CMK (cell line): ENCODE measurements around the gene BRCA1.

Experiments used
- DNase-seq: peaks from one replicate; pipeline ENCODE4 v3.0.0-alpha.2; 2010; ENCODE audit warnings: low read depth

The BRCA1 gene

DNA sequence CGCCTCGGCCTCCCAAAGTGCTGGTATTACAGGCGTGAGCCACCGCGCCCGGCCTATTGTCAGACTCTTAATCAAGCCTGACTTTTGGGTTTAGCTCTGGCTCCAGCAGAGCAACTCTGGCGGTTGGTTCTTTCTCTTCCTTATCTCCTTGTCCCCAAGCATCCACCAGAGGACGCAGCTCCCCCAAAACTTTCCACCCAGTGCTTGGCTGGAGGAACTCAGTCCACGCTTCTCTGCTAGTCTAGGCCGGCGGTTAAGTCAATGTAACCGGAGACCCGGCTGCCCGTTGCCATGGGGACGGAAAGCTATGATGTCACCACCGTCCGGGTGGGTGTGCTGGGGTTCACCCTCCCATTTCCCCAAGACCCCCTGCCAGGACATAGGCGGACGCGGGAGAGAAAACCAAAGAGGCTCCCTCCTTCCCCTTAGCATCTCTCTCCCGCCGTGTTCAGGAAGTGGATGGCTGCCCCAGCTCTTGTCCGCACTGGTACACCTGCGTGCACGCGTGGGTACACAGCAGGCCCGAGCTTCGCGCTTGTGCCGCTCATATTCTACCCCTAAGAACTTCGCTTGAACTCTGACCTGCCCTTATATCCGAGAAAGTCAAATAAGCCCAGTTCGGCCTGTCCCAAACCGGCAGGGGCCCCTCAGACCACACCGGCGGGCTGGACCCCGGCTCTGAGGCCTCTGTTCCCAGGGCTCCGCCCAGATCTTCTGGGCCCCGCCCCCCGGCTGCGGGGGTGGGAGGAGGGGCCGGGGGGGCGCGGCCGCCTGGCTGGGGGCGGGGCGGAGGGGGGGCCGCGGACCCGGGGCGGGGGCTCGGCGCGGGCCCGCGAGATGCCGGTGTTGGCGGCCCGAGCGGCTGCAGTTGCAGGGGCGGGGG, 100.5 kb downstream of the BRCA1 start, which contains the start of gene RND2:
RND2 (plus strand) TSS at position 825 of the 883 bp plus-strand sequence. CDS start 117 bp downstream, outside the sequence.
- DNase-seq = peak; percentile 80

DNA sequence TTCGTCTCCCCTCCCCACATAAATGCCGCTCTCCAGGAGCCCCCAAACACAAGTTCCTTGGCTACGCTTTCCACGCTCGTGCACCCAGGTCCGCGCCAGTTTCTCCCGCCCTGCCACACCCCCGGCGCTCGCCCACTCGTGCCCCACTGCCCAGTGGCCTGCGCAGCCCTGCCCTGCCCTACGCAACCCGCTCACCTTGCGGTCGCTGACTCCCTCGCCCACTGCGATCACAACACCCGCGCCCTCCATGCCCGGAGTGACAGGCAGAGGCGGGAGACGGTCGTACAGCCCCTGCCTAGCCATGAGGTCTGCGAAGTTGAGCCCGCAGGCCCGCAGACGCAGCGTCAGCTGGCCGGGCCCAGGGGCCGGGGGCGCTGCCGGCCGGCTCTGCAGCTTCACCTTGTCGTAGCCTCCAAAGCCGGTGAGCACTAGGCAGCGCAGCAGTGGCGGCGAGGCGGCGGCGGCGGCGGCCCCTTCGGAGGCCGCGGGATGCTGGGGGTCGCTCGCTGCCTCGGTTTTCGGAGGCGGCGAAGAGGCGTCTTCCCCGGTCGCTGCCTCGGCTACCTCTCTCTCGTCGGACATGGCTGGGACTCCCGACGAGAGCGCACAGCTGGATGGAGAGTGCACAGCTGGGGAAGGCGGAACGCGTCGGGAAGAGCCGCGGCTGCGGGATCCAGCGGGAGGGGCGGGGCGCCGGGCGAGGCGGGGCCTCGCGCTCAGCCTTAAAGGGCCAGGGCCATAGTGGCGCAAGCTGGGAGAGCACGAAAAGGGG, 103.2 kb downstream of the BRCA1 start, which contains the start of gene VAT1:
VAT1 (minus strand) TSS at position 645 of the 772 bp plus-strand sequence; CDS start at position 582, 63 bp downstream.
- DNase-seq = no peak

DNA sequence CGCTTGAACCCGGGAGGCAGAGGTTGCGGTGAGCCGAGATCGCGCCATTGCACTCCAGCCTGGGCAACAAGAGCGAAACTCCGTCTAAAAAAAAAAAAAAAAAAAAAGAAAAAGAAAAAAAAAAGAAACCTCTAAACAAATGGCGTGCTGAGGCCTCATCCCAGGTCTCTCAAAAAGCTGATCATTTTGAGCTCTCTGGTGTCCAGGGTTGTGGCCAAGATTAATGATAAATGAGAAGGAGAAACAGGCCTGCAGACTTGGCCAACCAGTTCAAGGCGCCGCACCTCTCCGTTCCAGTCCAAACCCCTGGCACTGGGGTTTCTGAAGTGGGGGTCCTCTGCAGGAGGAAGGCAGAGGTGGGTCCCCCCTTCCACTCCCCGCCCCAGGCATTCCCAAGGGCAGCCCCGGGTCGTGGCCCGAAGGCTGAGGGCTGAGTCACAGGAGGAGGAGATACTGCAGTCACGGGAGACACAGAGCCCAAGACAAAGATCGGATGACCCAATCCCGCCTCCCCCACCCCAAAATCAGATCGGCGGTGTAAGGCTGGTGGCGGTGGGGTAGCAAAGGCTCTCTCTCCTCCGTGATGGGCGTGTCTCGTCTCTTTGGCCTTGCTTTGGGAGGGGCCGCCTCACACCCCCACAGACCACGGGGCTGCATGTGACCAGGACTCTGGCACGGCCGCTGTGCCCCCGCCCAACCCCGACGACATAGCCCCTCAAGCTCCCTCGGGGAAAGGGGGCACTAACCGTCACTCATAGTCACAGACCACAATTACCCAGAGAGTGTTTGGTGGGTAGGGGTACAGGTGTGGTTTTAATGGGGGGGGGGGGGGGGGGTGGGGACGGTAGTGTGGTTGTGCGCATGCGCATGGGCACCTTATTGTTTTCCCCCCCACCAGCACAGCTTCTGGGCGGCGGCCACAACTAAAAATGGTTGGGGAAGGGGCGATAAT, 104.1 kb downstream of the BRCA1 start:
- peak; percentile 82 for DNase-seq

DNA sequence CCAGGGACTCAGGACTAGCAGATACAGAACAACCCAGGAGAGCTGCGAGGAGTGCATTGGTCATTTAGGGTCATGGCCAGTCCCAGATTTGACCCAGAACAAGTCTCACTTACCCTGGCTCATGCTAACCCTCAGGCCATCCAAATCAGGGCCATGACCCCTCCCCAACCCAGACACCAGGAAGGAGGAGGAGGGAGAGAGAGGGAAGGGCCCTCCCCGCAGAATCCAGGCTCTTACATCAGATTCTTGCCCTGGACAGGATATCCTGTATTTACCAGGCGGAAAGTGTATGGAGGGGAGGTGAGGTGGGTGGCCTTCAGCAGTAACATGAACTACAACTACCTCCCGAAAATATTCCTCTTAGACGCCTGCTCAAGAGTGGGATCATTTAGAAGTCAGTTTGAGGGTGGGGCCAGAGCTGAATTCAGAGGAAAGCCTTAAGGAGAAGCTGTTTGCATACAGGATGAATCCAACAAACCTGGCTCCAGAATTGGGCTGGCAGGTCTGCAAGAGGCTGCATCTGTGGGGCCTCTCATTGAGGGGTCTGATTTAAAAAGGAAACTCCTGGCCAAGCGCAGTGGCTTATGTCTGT, 105.0 kb downstream of the BRCA1 start:
- no peak for DNase-seq

DNA sequence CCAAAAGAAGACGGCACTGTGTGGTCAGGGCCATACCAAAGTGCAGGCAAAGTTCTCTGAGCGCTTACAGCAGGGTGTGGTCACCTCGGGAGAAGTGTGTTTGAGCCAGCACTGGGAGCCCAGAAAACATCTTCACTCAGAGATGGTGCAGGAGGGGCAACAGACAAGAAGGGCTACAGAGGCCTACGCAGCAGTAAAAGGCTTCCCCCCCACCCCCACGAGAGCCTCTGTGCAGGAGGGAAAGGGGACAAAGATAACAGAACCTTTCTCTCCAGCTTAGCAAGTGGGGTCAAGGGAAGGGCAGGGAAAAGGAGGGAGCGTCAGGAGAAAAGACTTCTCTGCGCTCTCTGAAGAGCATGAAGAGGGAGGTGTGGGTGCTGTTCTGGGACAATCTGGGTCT, 105.7 kb downstream of the BRCA1 start:
- no peak for DNase-seq

DNA sequence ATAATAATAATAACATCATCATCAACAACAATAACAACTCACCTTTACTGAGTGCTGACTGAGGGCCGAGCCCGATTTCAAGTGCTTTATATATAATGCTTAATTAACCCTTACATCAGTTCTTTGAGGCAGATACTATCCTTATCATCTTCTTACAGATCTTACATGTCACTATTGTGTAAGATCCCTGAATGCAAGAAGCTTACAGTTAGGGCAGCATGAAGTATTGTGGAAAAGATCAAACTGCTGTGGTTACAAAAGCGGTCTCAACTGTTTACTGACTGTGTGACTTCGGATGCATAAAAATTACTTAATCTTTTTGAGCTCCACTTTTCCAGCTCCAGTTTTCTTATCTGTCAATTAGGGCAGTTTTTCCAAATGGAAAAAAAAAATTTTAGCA, 106.2 kb downstream of the BRCA1 start:
- no peak for DNase-seq

DNA sequence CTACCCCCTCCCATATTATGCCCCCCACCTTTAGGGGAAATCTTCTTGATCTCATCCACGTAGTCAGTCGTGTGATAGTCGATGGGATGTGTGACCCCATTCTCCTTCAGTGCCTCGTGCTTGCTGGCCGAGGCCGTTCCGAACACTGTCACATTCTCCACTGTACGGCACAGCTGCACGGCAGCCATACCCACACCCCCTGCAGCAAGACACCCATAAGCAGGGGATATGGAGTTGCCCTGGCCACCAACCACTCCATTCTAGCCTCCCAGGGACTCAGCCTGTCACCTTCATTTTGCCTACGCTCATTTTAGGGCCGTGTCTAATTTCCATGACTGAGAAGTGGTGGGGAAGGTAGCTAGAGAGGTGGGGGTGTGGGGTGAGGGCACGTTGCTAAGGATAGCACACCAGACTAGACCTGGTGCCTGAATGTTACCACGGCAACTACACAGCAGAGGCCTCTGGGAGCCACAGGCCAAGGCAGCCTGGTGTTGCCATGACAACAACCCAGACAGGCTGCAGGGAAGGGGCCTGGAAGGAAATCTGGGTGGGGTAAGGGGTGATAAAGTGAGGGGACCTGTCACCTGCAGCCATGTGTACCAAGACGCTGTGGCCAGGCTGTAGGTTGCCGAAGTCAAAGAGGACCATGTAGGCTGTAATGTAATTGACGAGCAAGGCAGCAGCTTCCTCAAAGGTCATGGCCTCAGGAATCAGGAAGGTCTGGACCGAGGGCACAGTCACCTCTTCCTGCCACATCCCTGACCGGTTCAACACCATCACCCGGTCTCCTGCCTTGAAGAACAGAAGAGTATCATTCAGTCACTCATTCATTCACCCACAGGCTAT, 106.9 kb downstream of the BRCA1 start:
- no peak for DNase-seq

DNA sequence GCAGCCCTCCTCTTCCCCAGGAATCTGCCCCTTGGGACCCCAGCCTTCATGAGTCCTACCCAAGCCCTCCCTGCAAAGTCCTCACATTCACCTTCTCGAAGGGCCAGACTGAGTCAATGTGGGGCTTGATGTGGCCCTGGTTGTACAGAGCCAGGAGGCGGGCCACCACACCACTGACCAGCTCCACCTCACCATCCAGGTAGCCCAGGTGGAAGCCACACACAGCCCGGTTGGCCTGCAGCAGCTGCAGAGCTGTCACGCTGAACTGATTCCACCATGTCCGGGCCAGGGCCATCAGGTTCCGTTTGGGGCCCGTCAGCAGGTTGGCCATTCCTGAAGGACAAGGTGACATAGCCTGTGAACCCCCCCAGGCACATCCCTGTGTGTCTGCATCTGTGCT, 108.9 kb downstream of the BRCA1 start:
- DNase-seq = no peak

DNA sequence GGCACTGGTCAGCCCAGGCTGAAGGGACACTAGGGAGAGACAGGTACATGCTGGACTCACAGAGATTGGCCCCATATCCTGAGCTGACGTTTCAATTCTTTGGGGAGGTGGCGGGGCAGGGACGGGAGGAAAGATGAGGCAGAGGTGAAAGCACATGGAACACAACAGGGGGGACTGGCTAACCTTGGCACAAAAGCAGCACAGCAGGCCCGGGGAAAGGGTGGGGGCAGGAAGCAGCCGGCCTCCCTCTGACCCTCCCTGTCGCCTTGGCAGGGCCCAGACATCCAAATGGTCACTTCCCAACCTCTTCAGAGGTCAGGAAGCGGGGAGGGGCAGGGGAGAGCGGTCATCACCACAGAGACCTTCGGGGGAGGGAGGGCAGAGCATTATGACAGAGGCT, 109.6 kb downstream of the BRCA1 start:
- no peak for DNase-seq

DNA sequence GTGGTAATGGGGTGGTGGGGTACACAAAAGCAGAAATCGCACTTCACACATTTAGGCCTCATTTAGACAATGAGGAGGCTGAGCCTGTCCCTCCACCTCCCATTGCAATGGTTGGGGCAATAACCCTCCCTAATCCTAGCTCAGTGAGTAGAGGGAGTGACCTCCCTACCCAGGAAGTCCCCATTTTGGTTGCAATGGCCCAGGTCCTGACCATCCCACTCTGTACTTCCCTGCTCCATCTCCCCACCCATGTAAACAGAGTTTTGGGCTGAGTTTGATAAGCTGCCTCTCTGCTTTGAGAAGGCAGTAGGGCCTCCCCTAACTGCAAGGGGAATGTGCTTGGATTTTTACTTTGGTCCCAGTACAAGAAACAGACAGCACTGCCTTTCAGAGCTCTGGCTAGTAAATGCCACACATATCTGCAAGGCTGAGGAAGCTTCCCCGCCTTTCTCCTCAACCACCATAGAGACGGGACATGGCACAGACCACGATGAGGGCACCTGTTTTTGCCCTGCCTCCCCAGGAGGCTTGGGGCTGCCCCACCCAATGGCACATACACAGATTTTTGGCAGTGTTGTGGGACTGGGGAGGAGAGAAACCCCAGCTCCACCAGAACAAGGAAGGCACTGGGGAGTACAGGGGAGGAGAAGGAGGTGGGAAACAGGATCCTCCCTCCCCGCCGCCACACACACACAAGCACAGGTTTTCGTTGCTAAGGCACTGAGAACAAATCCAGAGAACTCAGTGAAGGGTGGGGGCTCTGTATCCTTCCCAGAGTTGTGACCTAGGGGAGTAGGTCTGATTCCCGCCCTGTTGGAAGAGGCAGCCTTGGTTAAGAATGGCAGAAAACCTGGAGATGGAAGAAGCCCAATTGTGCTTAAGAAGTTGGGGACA, 110.3 kb downstream of the BRCA1 start:
- DNase-seq = no peak

DNA sequence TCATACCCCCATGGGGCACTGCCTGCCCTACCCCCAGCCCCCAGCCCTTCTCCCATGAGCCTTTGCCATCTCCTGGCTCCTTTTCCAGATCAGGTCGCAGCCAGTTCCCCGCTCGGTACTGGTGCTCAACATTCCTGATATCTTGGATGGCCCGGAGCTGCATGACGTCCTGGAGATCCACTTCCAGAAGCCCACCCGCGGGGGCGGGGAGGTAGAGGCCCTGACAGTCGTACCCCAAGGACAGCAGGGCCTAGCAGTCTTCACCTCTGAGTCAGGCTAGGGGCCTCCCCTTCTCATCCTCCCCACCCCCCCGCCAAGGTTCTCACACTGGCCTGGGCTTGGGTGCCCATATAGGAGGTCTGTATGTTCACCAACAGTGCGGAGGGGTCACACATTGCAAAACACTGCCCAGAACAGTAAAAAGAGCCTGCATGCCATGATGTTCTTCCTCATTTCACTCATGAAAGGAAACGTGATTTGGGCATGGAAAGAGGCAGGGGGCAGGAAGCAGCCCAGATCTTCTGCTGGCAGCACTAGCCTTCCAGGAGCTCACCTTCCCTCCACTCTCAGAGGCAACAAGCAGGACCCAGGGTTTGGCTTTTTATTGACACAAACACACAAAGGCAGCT, 111.0 kb downstream of the BRCA1 start:
- DNase-seq = no peak

DNA sequence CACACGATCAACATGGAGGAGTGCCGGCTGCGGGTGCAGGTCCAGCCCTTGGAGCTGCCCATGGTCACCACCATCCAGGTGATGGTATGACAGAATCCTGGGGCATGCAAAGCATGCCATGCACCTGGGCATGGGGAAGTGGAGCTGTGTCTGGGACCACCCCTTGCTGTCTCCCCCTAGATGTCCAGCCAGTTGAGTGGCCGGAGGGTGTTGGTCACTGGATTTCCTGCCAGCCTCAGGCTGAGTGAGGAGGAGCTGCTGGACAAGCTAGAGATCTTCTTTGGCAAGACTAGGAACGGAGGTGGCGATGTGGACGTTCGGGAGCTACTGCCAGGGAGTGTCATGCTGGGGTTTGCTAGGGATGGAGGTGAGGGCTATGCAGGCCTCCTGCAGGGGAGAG, 111.9 kb downstream of the BRCA1 start:
- no peak for DNase-seq

DNA sequence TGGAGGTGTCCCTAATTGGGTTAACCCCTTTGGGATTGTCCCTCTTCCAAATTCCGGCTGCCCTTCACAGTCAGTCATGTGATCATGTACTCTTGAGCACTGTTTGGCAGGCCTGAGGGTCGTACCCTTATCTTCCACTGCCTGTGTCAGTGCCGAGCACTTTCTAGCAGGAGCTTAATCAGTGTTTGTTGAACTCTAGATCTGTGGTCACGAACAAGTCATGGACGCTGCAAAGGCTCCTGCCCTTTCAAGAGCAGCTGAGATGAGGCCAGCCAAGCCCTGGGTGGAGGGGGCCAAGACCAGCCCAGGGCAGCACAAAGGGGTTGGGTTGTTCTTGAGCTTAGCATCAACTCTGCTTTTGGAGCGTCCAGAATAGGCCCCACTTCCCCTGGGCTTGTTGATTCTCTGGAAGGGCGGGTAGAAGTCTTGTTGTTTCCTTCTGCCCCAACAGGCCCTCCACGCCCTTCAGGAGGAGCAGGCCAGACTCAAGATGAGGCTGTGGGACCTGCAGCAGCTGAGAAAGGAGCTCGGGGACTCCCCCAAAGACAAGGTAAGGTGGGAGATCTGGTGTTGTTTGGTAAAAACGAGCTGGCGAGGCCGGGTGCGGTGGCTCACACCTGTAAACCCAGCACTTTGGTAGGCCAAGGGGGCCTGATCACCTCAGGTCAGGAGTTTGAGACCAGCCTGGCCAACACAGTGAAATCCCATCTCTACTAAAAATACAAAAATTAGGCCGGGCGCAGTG, 113.3 kb downstream of the BRCA1 start:
- DNase-seq = no peak

DNA sequence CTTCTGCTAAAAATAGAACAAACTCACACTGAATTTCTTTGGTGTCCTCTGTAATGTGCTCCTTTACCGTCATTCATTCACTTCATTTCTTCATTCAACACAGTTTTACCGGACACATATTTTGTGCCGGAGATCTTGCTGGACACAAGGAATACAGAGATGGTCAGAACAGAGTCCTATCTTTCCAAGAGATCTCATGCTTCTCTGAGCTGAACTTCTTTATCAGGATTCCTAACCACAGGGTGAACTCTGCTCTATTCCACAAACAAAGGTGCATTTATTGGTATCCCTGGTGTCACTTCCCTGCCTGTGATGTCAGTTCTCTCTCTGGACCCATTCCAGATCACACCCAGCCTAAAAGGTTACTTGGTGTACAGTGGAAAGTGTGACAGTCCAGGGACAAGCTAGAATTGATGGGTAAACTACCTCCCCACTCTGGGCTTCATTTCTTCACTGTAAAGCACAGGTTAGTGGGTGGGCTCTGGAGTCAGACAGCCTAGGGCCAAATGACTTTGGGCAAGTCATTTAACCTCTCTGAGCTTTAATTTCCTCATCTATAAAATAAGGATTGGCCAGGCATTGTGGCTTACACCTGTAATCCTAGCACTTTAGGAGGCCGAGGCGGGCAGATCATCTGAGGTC, 114.4 kb downstream of the BRCA1 start:
- DNase-seq = no peak

DNA sequence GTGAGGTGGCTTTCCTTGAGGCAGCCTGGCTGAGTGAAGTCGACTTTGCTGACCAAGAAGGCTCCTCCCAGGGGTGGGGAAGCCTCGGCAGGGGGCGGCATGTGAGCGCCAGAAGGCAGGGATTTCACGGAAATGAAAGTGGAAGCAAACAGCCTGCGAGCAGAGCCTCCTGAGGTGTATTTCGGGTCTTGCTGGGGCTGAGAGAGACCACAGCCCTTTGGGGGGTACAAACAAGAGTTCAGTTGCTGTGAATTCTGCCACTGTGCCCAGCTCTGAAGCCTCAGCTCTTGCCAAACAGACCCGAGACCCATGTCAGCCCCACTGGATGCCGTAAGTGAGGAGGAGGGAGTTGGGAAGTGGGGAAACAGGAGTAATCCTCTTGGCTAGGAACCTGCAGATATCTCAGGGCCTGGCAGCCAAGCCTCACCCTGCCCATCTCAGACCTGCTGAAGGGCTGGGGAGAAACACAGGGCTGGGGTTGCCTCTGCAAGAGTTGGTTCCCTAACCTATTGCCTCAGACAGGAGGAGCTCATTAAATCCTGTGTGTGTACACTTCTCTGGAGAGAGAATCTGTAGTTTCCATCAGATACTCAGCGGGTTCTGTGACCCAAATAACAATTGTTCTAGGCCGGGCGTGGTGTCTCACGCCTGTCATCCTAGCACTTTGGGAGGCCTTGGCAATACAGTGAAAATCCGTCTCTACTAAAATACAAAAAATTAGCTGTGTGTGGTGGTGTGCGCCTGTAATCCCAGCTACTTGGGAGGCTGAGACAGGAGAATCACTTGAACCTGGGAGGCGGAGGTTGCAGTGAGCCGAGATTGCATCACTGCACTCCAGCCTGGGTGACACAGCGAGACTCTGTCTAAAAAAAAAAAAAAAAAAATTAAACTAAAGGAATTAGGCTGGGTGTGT, 118.3 kb downstream of the BRCA1 start, which contains the start of gene IFI35:
IFI35 (plus strand) TSS at position 146 of the 913 bp plus-strand sequence; CDS start at position 310, 164 bp downstream.
- no peak for DNase-seq

DNA sequence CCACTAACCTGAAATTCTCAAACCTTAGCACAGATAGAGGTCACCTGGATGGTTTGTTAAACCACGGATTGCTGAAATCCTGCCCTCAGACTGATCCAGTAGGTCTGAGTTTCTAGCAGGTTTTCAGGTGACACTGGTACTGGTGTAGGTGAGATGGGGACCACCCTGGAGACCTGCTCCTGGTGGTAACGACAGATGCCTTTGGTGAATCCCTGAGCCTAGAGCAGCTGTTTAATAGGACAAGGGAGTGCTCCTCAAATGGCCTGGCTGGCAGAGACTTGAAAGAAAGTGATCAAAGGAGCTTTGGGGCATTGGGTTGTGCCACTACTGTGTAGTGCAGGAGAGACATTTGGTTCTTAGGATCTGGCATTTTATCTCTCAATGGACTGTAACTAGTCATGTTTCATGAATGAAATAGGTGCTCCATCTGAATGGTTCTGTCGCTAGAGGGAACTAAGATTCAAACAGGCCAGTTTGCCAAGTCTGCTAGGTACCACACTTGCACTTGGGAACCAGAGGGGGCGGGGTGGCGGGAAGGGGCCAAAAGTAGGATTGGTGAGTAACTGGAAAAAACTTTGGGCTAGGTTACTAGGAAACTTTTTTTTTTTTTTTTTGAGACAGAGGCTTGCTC, 121.5 kb downstream of the BRCA1 start:
- no peak for DNase-seq
